ENCODE data around the gene RBBP7.

RBBP7 gene

DNA sequence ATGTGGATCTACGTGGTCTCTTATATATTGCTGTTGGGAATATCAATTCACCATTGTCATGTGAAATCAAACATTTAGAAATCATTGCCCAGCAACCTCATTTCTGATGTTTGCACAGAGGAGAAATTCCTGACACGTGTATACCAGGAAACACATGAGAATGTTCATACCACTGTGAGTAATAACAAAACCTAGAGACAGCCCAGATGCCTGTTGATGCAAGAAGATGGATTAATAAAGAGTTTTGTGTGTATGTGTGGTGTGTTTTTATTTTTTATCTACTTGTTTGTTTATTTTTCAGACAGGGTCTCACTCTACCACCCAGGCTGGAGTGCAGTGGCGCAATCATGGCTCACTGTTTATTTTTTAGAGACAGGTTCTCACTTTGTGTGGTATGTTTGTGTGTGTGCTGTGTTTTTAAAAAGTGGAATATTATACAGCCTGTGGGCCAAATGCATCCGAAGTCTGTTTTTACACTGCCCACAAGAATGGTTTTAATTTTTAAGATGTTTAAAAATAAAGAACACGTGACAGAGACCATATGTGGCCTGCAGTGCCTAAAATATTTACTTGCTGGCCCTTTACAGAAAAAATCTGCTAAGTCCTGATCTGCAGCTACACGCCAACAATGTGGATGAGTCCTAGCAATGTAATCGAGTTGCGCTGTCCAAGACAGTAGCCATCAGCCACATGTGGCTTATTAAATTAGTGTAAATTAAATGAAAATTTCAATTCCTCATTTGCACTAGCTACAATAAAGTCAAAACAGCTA is 44.7 kb downstream of the RBBP7 start:
- no peak for DNase-seq

DNA sequence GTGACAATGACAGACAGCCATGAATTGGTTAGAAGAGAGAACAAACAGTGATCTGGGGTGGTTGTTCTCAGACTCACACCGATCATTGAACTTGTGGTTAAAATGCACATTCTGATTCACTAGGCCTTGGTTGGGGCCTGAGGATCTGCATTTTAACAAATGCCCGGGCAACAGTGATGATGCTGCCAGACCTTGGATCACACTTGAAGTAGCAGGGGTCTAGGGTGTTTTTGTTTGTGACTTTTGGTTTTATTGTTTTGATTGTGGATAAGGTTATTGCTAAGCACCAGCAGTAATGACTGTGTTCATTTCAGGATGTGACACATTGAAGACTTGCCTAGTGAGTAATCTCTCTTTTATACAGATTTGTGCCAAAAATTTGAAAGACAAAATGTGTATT is 47.4 kb downstream of the RBBP7 start:
- DNase-seq: no peak

DNA sequence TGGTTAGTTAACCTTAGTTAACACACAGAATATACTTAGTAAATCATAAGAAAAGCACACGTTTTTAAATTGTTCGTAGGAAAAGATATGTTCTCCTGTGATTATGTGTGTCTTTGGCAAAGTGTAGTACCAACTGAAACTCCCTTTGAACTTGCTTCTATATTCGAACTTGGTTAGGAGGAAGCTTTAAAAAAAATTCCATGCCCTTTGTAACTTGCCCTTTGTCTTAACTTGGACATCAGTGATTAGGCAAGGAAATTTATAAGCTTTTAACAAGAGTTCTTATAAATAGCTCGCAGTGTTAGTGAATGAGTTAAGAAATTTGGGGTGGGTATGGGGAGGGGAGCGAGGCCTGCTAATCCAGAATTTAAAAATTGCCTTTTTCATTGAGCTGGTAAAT is 50.5 kb downstream of the RBBP7 start:
- DNase-seq: no peak

DNA sequence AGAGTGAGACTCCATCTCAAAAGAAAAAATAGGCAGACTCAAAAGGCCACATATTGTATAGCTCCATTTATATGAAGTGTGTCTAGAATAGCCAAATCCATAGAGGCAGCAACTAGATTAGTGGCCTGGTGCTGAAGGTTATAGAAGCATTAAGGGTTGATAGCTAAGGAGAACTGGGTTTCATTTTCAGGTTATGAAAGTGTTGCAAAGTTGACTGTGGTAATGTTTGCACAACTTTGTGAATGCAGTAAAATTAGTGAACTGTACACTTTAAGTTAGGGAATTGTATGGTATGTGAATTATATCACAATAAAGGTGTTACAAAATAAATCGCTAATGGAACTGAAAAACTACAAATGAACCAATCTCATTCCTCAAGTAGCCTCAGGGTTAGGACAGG is 55.6 kb downstream of the RBBP7 start:
- DNase-seq: no peak

DNA sequence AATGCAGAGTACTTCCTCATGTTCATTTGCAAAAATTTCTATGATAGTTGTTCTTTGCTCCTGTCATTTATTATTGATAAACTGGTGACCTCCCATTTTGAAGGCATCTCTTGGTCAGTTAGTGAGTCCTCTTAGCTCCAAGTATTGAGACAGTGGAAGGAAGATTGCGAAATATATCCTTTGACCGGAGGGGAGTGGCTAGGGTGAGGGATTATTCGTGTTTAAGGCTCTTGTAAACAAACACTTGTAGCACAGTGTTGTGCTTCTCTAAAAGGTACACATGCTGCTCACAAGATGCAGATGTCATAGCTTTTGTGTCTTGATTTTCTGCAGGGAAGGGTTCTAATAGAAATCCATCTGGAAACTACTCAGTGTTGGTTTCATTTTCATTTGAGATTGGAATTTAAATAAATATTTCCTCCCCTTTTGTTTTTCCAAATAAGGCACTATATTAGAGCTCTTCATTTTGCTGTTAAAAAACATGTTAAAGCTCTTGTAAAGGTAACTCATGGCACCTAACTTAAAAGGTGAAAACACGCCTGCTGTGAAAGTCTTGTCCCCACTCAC is 62.1 kb downstream of the RBBP7 start:
- DNase-seq: no peak

DNA sequence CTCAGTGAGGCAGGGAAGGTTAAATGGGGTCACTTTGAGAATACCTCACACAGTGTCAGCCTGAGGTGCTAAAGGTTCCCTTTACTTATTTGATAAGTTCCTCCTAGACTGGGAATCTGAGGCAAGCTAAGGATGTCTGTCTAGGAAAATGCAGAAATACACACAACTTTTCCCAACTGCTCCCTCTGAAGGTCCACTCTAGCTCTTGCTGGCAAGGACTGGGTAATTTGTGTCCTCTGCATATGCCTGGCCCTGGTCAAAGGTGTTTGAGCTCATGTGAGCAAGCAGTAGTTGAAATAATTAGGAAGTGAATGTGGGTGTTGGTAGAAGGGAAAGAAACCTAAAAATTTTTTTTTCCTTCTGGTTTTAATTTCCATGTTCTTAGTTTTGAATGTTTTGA is 62.6 kb downstream of the RBBP7 start:
- no peak for DNase-seq

DNA sequence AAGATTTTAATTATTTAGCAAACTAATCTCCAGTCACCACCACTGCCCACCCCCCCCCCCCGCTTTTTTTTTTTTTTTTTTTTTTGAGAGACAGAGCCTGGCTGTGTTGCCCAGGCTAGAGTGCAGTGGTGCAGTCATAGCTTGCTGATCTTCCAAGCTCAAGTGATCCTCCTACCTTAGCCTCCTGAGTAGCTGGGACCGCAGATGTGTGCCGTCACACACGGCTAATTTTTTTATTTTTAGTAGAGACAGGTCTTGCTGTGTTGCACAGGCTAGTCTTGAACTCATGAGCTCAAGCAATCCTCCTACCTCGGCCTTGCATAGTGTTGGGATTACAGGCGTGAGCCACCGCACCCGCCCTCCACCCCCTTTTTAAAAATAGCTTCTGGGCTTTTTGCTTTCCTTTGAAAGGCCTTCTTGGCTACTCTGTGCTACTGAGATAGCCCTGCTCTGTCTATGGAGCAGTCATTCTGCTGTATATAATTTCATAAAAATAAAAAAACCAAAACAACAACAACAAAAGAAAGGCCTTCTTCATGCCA is 65.2 kb downstream of the RBBP7 start:
- no peak for DNase-seq

DNA sequence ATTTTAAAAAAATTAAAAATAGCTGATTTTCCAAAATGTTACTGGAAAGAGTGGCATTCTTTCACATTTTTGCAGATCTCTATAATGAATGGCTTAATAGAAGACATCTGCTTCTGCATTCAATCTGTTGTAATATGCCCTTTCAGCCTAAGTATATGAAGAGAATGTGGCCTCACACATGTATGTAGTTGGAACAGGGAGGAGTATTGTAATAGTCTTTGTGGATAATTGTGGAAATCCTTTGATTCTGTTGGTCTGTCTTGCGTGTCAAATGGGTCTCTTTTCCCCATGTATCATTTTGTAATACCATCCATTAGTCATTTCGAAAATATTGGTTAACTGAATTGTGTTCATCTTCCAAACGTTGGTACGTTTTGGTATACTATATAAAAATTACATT is 72.3 kb downstream of the RBBP7 start:
- no peak for DNase-seq

DNA sequence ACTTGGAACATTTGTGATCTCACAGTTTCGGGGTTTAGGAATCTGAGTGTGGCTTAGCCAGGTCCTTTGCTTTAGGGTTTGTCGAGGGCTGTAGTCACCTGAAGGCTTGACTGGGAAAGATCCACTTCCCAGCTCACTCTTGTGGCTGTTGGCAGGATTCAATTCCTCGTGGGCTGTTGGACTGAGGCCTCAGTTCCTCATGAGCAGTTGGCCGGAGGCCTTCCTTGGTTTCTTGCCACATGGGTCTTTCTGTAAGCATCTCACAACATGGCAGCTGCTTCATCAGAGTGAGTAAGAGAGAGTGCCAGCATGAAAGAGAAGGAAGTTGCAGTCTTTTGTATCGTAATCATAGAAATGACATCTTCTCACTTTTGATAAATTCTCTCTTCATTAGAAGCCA is 72.8 kb downstream of the RBBP7 start:
- no peak for DNase-seq

DNA sequence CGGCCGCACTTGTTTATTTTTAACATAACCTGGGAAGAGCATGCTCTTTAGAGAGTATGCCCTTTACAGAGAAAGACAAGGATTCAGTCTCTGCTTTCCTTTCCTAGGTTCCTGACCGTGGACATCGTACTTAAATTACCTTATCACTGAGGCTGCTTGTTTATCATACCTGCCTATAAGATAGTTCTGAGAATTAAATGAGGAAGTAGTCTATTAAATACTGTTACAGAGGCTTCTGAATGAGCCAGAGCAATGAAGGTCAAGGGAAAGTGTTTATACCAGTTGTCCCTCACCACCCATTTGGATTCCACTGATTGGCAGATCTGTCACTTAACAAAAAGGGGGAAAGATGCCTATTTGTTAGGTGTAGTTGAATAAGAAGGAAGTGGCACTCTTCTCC is 73.9 kb downstream of the RBBP7 start:
- DNase-seq: no peak

Measured in activated naive CD4-positive, alpha-beta T cell (primary cell).